ENCODE results near the gene LRRC46.

LRRC46 gene

GRCh38 chr17:47853616-47854015 lies 22.1 kb downstream of the LRRC46 start:
- DNase-seq, result no peak

GRCh38 chr17:47855737-47856136 lies 24.3 kb downstream of the LRRC46 start:
- DNase-seq, result no peak

- no peak for DNase-seq
Observed at GRCh38 chr17:47856830-47857229, 25.4 kb downstream of the LRRC46 start.

- no peak for DNase-seq
Observed at GRCh38 chr17:47857551-47858455, 26.3 kb downstream of the LRRC46 start.

- DNase-seq, result no peak
Observed at GRCh38 chr17:47860386-47860785, 28.9 kb downstream of the LRRC46 start.

- DNase-seq, result no peak
Observed at GRCh38 chr17:47862621-47863440, 31.4 kb downstream of the LRRC46 start.

- DNase-seq, result no peak
Observed at GRCh38 chr17:47864791-47865216, 33.3 kb downstream of the LRRC46 start.

- DNase-seq, result no peak
Observed at GRCh38 chr17:47866941-47867340, 35.5 kb downstream of the LRRC46 start.

- no peak for DNase-seq
Observed at GRCh38 chr17:47867813-47868533, 36.5 kb downstream of the LRRC46 start.

GRCh38 chr17:47869114-47869513 lies 37.6 kb downstream of the LRRC46 start:
- DNase-seq, result no peak

- no peak for DNase-seq
Observed at GRCh38 chr17:47870056-47870455, 38.6 kb downstream of the LRRC46 start.

- DNase-seq, result no peak
Observed at GRCh38 chr17:47871048-47871447, 39.6 kb downstream of the LRRC46 start.

- no peak for DNase-seq
Observed at GRCh38 chr17:47872019-47872650, 40.7 kb downstream of the LRRC46 start.

- no peak for DNase-seq
Observed at GRCh38 chr17:47872651-47873161, 41.2 kb downstream of the LRRC46 start.

GRCh38 chr17:47873200-47874090 lies 42.0 kb downstream of the LRRC46 start:
- DNase-seq, result no peak

- DNase-seq, result no peak
Observed at GRCh38 chr17:47875011-47875985, 43.8 kb downstream of the LRRC46 start.

GRCh38 chr17:47877368-47878034 lies 46.0 kb downstream of the LRRC46 start:
- DNase-seq, result no peak

- no peak for DNase-seq
Observed at GRCh38 chr17:47878203-47879027, 46.9 kb downstream of the LRRC46 start.

Measured in T-helper 9 cell (primary cell).